HL-60 (cell line): ENCODE results near the gene TLX1.

Experiments
- DNase-seq, 2 experiments: peaks; one replicate each; pipeline ENCODE4 v3.0.0-alpha.2; 2010 to 2020; ENCODE audit warnings: low read depth in 1 of 2, low spot score in 1 of 2
- H3K27ac ChIP-seq: fragments of 250-450 bp; sonication (Bioruptor Pico); replicated peaks from 2 replicates; pipeline ENCODE4 v1.5.1; 2020; ENCODE audit warnings: mild to moderate bottlenecking, moderate library complexity
- H3K27me3 ChIP-seq: fragments of 250-450 bp; sonication (Bioruptor Pico); 2 replicates; pipeline ENCODE4 v1.5.1; 2021; ENCODE audit warnings: mild to moderate bottlenecking, moderate library complexity; ENCODE audit not compliant: insufficient read depth, poor library complexity, severe bottlenecking
- H3K4me3 ChIP-seq: replicated peaks from 2 replicates; pipeline ENCODE4 v1.5.1; 2011; ENCODE audit warnings: mild to moderate bottlenecking, control low read depth, low read length; ENCODE audit not compliant: insufficient read depth
- CTCF ChIP-seq: IDR thresholded peaks from one replicate; pipeline ENCODE4 v1.5.1; 2011; ENCODE audit warnings: low read length, control low read depth, inconsistent platforms; ENCODE audit not compliant: insufficient read depth
- GABPA ChIP-seq: IDR thresholded peaks from 2 replicates; pipeline ENCODE4 v1.6.1; 2012; ENCODE audit warnings: low read depth
- POLR2AphosphoS5 ChIP-seq: IDR thresholded peaks from 2 replicates; pipeline ENCODE4 v1.6.1; 2012; ENCODE audit warnings: low read depth
- REST ChIP-seq: IDR thresholded peaks from 2 replicates; pipeline ENCODE4 v1.6.1; 2012; ENCODE audit warnings: low read depth; ENCODE audit not compliant: insufficient replicate concordance
- SPI1 ChIP-seq: IDR thresholded peaks from 2 replicates; pipeline ENCODE4 v1.6.1; 2012; ENCODE audit warnings: low read depth, mild to moderate bottlenecking, borderline replicate concordance

Gene TLX1

GRCh38 chr10:101126684-101127628 is 4.1 kb upstream of the TLX1 start:
- TF ChIP-seq GABPA (no peak), POLR2AphosphoS5 (no peak), CTCF (no peak), SPI1 (no peak), REST (no peak)
- peaks cover 85% of the 10 kb centered on the region for H3K27me3 ChIP-seq
- no peak overlapping the region for H3K4me3 ChIP-seq
- no peak for DNase-seq
- no peak overlapping the region for H3K27ac ChIP-seq

- H3K27me3 ChIP-seq: peaks cover 85% of the 10 kb centered on the region
- H3K4me3 ChIP-seq: no peak overlapping the region
- TF ChIP-seq REST (no peak), POLR2AphosphoS5 (no peak), GABPA (no peak), CTCF (no peak), SPI1 (no peak)
- no peak overlapping the region for H3K27ac ChIP-seq
- DNase-seq: no peak
These were observed 959 bp upstream of the TLX1 start for GRCh38 chr10:101130141-101130540.

- Histone ChIP-seq H3K27me3 (peaks cover 87% of the 10 kb centered on the region), H3K4me3 (no peak overlapping the region), H3K27ac (no peak overlapping the region)
- no peak for DNase-seq
- no peak for TF ChIP-seq GABPA
- TF ChIP-seq CTCF: no peak
- no peak for TF ChIP-seq POLR2AphosphoS5
- no peak for TF ChIP-seq SPI1
- TF ChIP-seq REST: no peak
These were observed 999 bp downstream of the TLX1 start for GRCh38 chr10:101131962-101132635.
